Parathyroid adenoma (tissue), 2 donors: ENCODE measurements around the gene MAPT.

Experiments used
- H2AFZ ChIP-seq: fragments of 300-600 bp; sonication (generic); one replicate; pipeline ENCODE4 v1.7.0; 2017; ENCODE audit warnings: antibody characterized with exemption, mild to moderate bottlenecking
- H3K27ac ChIP-seq: fragments of 300-600 bp; sonication (generic); one replicate; pipeline ENCODE4 v1.7.0; 2017
- H3K27me3 ChIP-seq: fragments of 300-600 bp; sonication (generic); one replicate; pipeline ENCODE4 v1.7.0; 2017; ENCODE audit warnings: low read length; ENCODE audit not compliant: control insufficient read depth, insufficient read depth
- H3K36me3 ChIP-seq: fragments of 300-600 bp; sonication (generic); one replicate; pipeline ENCODE4 v1.7.0; 2017; ENCODE audit warnings: low read length; ENCODE audit not compliant: control insufficient read depth, insufficient read depth
- H3K4me1 ChIP-seq: fragments of 300-600 bp; sonication (generic); one replicate; pipeline ENCODE4 v1.7.0; 2017; ENCODE audit warnings: control low read depth
- H3K4me2 ChIP-seq: fragments of 300-600 bp; sonication (generic); one replicate; pipeline ENCODE4 v1.7.0; 2017; ENCODE audit warnings: low read length
- H3K4me3 ChIP-seq: fragments of 300-600 bp; sonication (generic); one replicate; pipeline ENCODE4 v1.7.0; 2017; ENCODE audit warnings: low read depth, low read length
- H3K79me2 ChIP-seq: fragments of 300-600 bp; sonication (generic); one replicate; pipeline ENCODE4 v1.7.0; 2017; ENCODE audit warnings: control low read depth
- H3K9ac ChIP-seq: fragments of 300-600 bp; sonication (generic); one replicate; pipeline ENCODE4 v1.7.0; 2017; ENCODE audit warnings: mild to moderate bottlenecking
- H3K9me3 ChIP-seq: fragments of 300-600 bp; sonication (generic); one replicate; pipeline ENCODE4 v1.7.0; 2017; ENCODE audit warnings: low read length; ENCODE audit not compliant: control insufficient read depth
- CTCF ChIP-seq: fragments of 300-600 bp; sonication (generic); IDR thresholded peaks from one replicate; pipeline ENCODE4 v1.7.0; 2017; ENCODE audit warnings: antibody characterized with exemption, mild to moderate bottlenecking
- donor health status: primary hyperparathyroidism.

Gene MAPT

GRCh38 chr17:45971698-45972141, 77.4 kb downstream of the MAPT start:
- no peaks in the 10 kb centered on the region for H3K36me3 ChIP-seq
- H3K27me3 ChIP-seq: no peaks in the 10 kb centered on the region
- H3K79me2 ChIP-seq: peaks cover 2% of the 10 kb centered on the region
- no peak overlapping the region for H3K4me3 ChIP-seq
- H3K9me3 ChIP-seq: no peaks in the 10 kb centered on the region
- no peak overlapping the region for H3K4me2 ChIP-seq
- TF ChIP-seq CTCF: no peak
- no peak overlapping the region for H3K9ac ChIP-seq
- no peaks in the 10 kb centered on the region for H3K4me1 ChIP-seq
- no peak overlapping the region for H3K27ac ChIP-seq
- H2AFZ ChIP-seq: no peak overlapping the region

GRCh38 chr17:45972531-45972930, 78.2 kb downstream of the MAPT start:
- Histone ChIP-seq H3K4me2 (no peak overlapping the region), H3K79me2 (peaks cover 2% of the 10 kb centered on the region), H3K4me3 (no peak overlapping the region), H3K4me1 (no peaks in the 10 kb centered on the region), H3K9me3 (no peaks in the 10 kb centered on the region), H3K27me3 (no peaks in the 10 kb centered on the region), H3K36me3 (no peaks in the 10 kb centered on the region), H3K9ac (no peak overlapping the region), H3K27ac (no peak overlapping the region), H2AFZ (no peak overlapping the region)
- TF ChIP-seq CTCF: no peak

GRCh38 chr17:45973099-45973780, 78.9 kb downstream of the MAPT start:
- TF ChIP-seq CTCF: no peak
- H3K4me1 ChIP-seq: no peaks in the 10 kb centered on the region
- H3K9me3 ChIP-seq: no peaks in the 10 kb centered on the region
- H3K4me3 ChIP-seq: no peak overlapping the region
- H3K36me3 ChIP-seq: no peaks in the 10 kb centered on the region
- no peak overlapping the region for H3K9ac ChIP-seq
- H2AFZ ChIP-seq: no peak overlapping the region
- no peak overlapping the region for H3K27ac ChIP-seq
- no peak overlapping the region for H3K4me2 ChIP-seq
- peaks cover 2% of the 10 kb centered on the region for H3K79me2 ChIP-seq
- no peaks in the 10 kb centered on the region for H3K27me3 ChIP-seq

GRCh38 chr17:45973946-45974859, 79.8 kb downstream of the MAPT start:
- Histone ChIP-seq H3K4me1 (no peaks in the 10 kb centered on the region), H3K9me3 (no peaks in the 10 kb centered on the region), H3K36me3 (no peaks in the 10 kb centered on the region), H3K27ac (no peak overlapping the region), H3K4me3 (no peak overlapping the region), H2AFZ (no peak overlapping the region), H3K79me2 (peaks cover 2% of the 10 kb centered on the region), H3K9ac (no peak overlapping the region), H3K4me2 (no peak overlapping the region), H3K27me3 (no peaks in the 10 kb centered on the region)
- no peak for TF ChIP-seq CTCF
